Activated T-helper 1 cell treated with anti-CD3 and anti-CD28 coated beads, Interleukin-12 subunit alpha, Interleukin-12 subunit beta, Interleukin-2, Interleukin-4 antibody, amounts not matched to agents 30 ng/mL and 10 ng/mL and 1 ng/mL, durations not matched to agents 14 hours and 24 hours and 36 hours (primary cell): ENCODE data around the gene LTBP2. TPM values are rescaled to one million over a fixed set of nuclear protein-coding genes. Genes with fewer than 3 reads are reported as not detected.

Experiments
- DNase-seq: peaks from one replicate; pipeline ENCODE4 v3.0.0; 2021; ENCODE audit warnings: low spot score
- H3K27ac Mint-ChIP-seq: one replicate; pipeline ENCODE4 v1.8.0; 2021; ENCODE audit warnings: mild to moderate bottlenecking, mixed read lengths
- H3K27me3 Mint-ChIP-seq: one replicate; pipeline ENCODE4 v1.8.0; 2022; ENCODE audit warnings: mild to moderate bottlenecking, moderate library complexity, mixed read lengths; ENCODE audit not compliant: insufficient read depth
- H3K36me3 Mint-ChIP-seq: one replicate; pipeline ENCODE4 v1.8.0; 2021; ENCODE audit warnings: low read depth, mixed read lengths
- H3K4me1 Mint-ChIP-seq: one replicate; pipeline ENCODE4 v1.8.0; 2021; ENCODE audit warnings: low read depth, mixed read lengths
- H3K4me3 Mint-ChIP-seq: one replicate; pipeline ENCODE4 v1.8.0; 2021; ENCODE audit warnings: mild to moderate bottlenecking, moderate library complexity, mixed read lengths
- H3K9me3 Mint-ChIP-seq: one replicate; pipeline ENCODE4 v1.8.0; 2021; ENCODE audit warnings: mixed read lengths
- intact Hi-C: fragments of 100-400 bp; cut with micrococcal nuclease; formaldehyde crosslinking; loops from one replicate; pipeline ENCODE4 v1.15.1; 2024
- total RNA-seq: library from RNA; stranded (reverse); gene quantifications from 2 replicates; pipeline ENCODE4 v1.2.3, GENCODE V29; 2022

Gene LTBP2
- total RNA-seq, 1 donor from 2014 or later, result 0.05 TPM

DNA sequence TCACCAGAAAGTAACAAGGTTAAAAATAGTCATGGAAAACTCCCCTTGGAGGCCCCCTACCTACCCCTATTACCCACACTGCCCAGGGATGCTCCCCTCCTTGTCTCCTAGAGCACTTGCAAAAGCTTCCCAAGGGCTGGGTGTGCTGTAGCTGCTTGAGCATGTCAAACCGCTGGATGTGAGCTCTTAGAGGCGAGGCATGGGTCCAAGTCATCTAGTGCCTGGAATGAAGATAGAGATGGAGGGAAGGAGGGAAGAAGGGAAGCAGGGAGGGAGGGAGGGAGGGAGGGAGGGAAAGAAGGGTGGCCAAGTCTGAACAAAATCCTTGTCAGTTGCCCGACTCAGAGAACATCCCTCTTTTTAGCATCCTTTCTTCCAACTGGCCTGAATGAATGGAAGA is 43.1 kb downstream of the LTBP2 start:
- no peaks in the 10 kb centered on the region for H3K36me3 Mint-ChIP-seq
- peaks cover 28% of the 10 kb centered on the region for H3K4me1 Mint-ChIP-seq
- H3K27ac Mint-ChIP-seq, result no peak overlapping the region
- DNase-seq, result no peak
- no peak overlapping the region for H3K4me3 Mint-ChIP-seq
- H3K9me3 Mint-ChIP-seq, result no peaks in the 10 kb centered on the region
- intact Hi-C loops, result no loop called here
- peaks cover 9% of the 10 kb centered on the region for H3K27me3 Mint-ChIP-seq

DNA sequence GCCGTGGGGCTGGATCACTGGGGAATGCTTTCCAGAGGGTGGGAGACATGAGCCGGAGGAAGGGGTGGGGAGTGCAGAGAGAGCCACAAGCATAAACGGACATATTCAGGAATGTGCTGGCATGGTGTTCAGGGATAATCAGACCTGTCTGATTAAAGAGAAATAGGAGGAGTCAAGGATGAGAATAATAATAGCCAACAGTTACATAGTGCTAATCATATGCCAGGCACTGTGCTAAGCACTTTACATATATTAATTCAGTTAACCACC is 43.7 kb downstream of the LTBP2 start:
- no peaks in the 10 kb centered on the region for H3K36me3 Mint-ChIP-seq
- H3K9me3 Mint-ChIP-seq, result no peaks in the 10 kb centered on the region
- intact Hi-C loops, result no loop called here
- H3K27ac Mint-ChIP-seq, result no peak overlapping the region
- H3K27me3 Mint-ChIP-seq, result peaks cover 9% of the 10 kb centered on the region
- DNase-seq, result no peak
- H3K4me3 Mint-ChIP-seq, result no peak overlapping the region
- H3K4me1 Mint-ChIP-seq, result peaks cover 22% of the 10 kb centered on the region

DNA sequence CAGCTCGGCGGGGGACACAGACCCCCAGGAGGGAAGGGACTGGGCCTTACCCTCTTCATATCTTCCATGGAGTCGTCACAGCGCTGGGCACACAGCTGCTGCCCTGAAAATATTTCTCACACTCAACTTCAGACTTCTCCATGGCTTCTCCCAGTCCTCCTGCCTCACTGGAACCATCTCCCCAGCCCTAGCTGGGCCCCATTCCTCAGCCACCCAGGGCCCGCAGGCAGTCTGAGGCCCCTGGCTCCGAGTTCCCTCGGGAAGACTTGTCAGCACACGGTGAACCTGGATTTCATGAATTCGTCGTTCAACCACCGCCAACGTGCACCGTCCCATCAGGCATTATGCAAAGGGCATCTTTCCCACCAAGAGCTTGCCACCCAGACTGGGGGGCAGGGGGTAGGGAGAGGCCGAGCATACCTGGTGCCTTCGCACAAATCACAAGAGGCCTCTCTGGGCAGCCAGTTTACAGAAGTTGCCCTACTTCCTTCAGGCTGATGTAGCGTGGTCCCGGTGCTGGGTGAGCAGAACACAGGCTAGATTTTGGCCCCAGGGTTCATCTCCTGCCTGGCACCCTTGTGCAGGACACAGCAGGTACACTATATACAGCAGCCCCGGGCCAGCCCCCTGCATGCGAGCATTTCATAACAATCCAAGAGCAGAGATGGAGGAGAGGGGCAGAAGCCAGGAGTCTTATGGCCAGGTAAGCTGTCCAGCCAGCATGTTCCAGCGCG is 44.2 kb downstream of the LTBP2 start:
- no peaks in the 10 kb centered on the region for H3K36me3 Mint-ChIP-seq
- H3K4me3 Mint-ChIP-seq, result no peak overlapping the region
- peaks cover 17% of the 10 kb centered on the region for H3K4me1 Mint-ChIP-seq
- H3K27me3 Mint-ChIP-seq, result peaks cover 7% of the 10 kb centered on the region
- H3K9me3 Mint-ChIP-seq, result no peaks in the 10 kb centered on the region
- intact Hi-C loops, result no loop called here
- no peak overlapping the region for H3K27ac Mint-ChIP-seq
- DNase-seq, result no peak

- DNase-seq, result no peak
- peaks cover 11% of the 10 kb centered on the region for H3K4me1 Mint-ChIP-seq
- H3K36me3 Mint-ChIP-seq, result no peaks in the 10 kb centered on the region
- no peak overlapping the region for H3K27ac Mint-ChIP-seq
- H3K27me3 Mint-ChIP-seq, result peaks cover 7% of the 10 kb centered on the region
- no peak overlapping the region for H3K4me3 Mint-ChIP-seq
- intact Hi-C loops, result no loop called here
- H3K9me3 Mint-ChIP-seq, result no peaks in the 10 kb centered on the region
These were observed 44.8 kb downstream of the LTBP2 start for GRCh38 chr14:74567219-74567618.

DNA sequence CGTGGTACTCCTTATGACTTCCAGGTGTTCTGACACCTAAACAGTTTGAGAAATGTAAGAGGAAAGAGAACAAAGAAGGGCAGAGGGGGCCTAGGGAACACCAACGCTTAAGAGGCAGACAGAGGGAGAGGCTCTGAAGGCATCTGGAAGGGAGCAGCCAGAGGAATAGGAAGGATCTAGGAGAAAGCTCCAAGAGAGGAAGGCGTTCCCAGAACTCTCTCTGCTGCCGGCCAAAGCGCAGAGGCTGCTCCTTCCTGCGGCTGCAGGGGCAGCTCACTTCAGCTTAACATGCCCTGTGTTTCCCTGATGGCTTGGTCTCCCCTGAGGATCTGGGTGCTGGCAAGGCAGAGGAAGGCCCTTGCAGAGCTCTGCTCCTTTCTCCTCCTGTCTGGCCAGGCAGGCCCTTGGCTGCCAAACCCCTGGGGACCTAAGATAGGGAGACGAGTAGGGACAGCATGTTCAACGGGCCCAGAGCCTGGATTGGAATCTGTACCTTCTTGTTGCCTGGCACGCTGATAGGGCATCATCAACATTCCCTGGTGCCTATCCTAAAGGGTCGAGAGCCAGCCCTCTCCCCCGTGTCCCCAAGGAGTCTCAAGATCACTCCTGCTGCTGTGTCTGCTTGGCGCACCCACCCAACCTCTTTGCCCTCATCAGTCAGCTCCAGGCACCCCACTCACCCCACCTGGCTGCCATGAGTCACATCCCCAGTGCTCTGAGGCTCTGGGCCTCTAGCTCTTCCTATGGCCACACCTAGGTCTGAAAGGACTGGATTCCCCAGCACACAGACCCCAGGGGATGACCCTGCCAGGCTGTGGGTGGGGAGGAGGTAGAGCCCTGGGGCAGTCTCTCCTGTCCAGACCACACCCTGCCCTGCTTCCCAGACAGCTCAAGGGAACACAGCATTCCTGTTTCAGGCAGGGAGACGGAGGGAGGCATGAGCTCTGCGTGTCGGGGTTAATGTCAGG is 45.6 kb downstream of the LTBP2 start:
- Mint-ChIP-seq H3K4me3 (no peak overlapping the region), H3K4me1 (peaks cover 3% of the 10 kb centered on the region), H3K27me3 (peaks cover 10% of the 10 kb centered on the region), H3K9me3 (no peaks in the 10 kb centered on the region), H3K27ac (no peak overlapping the region), H3K36me3 (no peaks in the 10 kb centered on the region)
- DNase-seq, result no peak
- intact Hi-C loops, result no loop called here

GRCh38 chr14:74563586-74564159 is 48.4 kb downstream of the LTBP2 start:
- H3K9me3 Mint-ChIP-seq, result no peaks in the 10 kb centered on the region
- DNase-seq, result no peak
- H3K4me1 Mint-ChIP-seq, result no peaks in the 10 kb centered on the region
- intact Hi-C loops, result no loop called here
- H3K36me3 Mint-ChIP-seq, result no peaks in the 10 kb centered on the region
- H3K4me3 Mint-ChIP-seq, result no peak overlapping the region
- no peak overlapping the region for H3K27ac Mint-ChIP-seq
- peaks cover 14% of the 10 kb centered on the region for H3K27me3 Mint-ChIP-seq

DNA sequence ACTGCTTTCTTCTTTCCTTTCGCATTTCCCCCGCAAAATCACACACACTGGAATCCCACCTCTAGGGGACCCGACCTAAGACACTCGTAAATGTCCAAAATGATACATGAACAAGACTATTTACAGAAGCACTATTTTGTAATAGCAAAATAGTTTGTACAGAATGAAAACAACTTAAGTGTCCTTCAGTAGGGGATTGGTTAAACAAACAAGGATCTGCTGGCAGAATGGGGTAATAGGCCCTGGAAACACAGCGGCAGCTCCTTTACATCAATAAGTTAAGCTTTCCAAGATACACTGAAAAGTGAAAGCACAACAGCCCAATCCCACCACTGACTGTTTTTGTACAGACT is 48.8 kb downstream of the LTBP2 start:
- intact Hi-C loops, result no loop called here
- Mint-ChIP-seq H3K9me3 (no peaks in the 10 kb centered on the region), H3K4me3 (no peak overlapping the region), H3K4me1 (no peaks in the 10 kb centered on the region), H3K27ac (no peak overlapping the region), H3K27me3 (peaks cover 14% of the 10 kb centered on the region), H3K36me3 (no peaks in the 10 kb centered on the region)
- no peak for DNase-seq

- Mint-ChIP-seq H3K4me3 (no peak overlapping the region), H3K4me1 (no peaks in the 10 kb centered on the region), H3K27ac (no peak overlapping the region), H3K9me3 (no peaks in the 10 kb centered on the region), H3K27me3 (peaks cover 14% of the 10 kb centered on the region), H3K36me3 (no peaks in the 10 kb centered on the region)
- intact Hi-C loops, result no loop called here
- DNase-seq, result no peak
These were observed 49.4 kb downstream of the LTBP2 start for GRCh38 chr14:74562515-74563232.

DNA sequence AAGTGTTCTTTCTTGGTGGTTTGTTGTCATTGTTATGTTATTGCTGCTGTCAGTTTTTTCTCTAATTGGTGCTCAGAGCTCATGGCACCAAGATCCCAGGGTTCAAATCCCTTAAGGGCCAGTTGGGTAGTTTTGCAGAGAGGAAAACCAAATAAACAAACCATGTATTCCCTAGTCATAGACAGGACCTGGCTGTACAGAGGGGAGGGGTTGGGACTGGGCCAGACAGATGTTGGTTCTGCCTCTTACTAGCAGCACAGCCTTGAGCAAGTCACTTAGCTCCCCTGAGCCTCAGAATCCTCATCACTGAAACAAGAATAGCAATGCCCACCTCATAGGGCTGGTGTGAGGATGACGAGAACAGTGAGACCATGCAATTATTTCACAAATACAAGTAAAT is 53.4 kb downstream of the LTBP2 start:
- no peak overlapping the region for H3K4me3 Mint-ChIP-seq
- no peak for DNase-seq
- H3K36me3 Mint-ChIP-seq, result no peaks in the 10 kb centered on the region
- no peak overlapping the region for H3K27ac Mint-ChIP-seq
- intact Hi-C loops, result no loop called here
- H3K4me1 Mint-ChIP-seq, result no peaks in the 10 kb centered on the region
- H3K9me3 Mint-ChIP-seq, result no peaks in the 10 kb centered on the region
- H3K27me3 Mint-ChIP-seq, result peaks cover 10% of the 10 kb centered on the region

- Mint-ChIP-seq H3K4me3 (no peak overlapping the region), H3K27ac (no peak overlapping the region), H3K4me1 (no peaks in the 10 kb centered on the region), H3K27me3 (peaks cover 12% of the 10 kb centered on the region), H3K36me3 (no peaks in the 10 kb centered on the region), H3K9me3 (no peaks in the 10 kb centered on the region)
- DNase-seq, result no peak
- intact Hi-C loops, result no loop called here
These were observed 54.3 kb downstream of the LTBP2 start for GRCh38 chr14:74557691-74558090.

DNA sequence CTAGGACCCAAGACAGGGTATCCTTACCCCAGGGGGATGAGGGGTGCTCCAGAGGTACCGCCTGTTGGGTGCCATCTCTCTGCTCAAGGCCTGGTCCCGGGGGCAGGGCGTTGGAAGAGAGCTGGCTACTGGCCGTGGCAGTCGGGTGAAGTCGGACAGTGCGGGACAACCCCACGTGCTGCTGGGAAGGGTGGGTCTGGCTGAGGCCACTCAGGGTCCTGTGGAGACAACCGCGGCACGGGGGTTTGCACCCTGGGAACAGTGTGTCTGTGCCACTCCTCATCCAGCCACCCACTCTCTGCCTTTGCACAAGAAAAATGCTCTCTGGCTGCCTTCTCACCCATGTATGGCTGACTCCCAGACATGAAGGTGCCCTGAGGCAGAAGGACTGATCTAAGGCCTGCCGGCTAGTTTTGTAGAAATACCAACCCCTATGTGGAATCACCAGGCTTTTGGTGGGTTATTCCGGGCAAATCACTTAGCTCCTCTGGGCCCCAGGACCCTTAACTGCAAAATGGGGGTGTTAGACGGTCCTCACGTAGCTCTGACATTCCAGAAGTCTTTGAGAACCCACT is 56.5 kb downstream of the LTBP2 start:
- DNase-seq, result no peak
- Mint-ChIP-seq H3K27ac (no peak overlapping the region), H3K4me3 (no peak overlapping the region), H3K27me3 (peaks cover 2% of the 10 kb centered on the region), H3K9me3 (no peaks in the 10 kb centered on the region), H3K36me3 (no peaks in the 10 kb centered on the region), H3K4me1 (no peaks in the 10 kb centered on the region)
- intact Hi-C loops, result no loop called here

DNA sequence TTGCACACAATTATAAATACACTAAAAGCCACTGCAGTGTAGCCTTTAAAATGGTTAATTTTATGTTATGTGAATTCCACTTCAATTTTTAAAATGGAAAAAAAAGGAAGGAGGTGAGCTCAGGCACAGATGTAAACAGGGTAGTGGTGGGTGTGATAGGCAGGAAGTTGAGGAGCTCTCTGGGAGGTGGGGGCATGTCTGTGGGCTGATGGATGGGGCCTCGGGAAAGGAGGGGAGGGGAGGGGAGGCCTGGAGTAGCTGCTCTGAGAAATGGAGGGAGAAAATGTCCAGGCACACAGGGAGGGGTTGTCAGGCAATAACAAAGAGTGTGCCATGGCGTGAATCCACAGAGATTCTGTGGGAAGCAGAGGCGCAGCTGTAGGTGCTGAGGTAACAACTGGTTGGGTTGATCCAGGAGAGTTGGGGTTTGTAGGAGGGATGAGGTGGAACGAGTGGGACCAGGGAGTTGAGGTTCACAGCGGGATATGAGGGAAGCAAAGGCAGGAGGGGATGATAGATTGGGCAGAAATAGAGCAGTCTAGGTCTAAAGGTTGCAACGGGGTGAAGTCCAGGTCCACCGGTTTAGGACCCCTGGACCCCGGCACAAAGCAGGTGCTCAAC is 57.2 kb downstream of the LTBP2 start:
- Mint-ChIP-seq H3K4me3 (no peak overlapping the region), H3K27me3 (peaks cover 2% of the 10 kb centered on the region), H3K36me3 (no peaks in the 10 kb centered on the region), H3K27ac (no peak overlapping the region), H3K9me3 (no peaks in the 10 kb centered on the region), H3K4me1 (no peaks in the 10 kb centered on the region)
- DNase-seq, result no peak
- intact Hi-C loops, result no loop called here
